ENCODE data around the gene SFXN3. TPM values are rescaled to one million over a fixed set of nuclear protein-coding genes. Genes with fewer than 3 reads are reported as not detected.

SFXN3 gene
- total and polyA plus RNA-seq, 2 of the 13 experiments (the other 11 are each of a cell fraction or from before 2014, with no cell fraction given) = 16.8 to 71.5 TPM

GRCh38 chr10:101032637-101033224 is 1.7 kb downstream of the SFXN3 start (continued):
- TF ChIP-seq, protein P1, sequence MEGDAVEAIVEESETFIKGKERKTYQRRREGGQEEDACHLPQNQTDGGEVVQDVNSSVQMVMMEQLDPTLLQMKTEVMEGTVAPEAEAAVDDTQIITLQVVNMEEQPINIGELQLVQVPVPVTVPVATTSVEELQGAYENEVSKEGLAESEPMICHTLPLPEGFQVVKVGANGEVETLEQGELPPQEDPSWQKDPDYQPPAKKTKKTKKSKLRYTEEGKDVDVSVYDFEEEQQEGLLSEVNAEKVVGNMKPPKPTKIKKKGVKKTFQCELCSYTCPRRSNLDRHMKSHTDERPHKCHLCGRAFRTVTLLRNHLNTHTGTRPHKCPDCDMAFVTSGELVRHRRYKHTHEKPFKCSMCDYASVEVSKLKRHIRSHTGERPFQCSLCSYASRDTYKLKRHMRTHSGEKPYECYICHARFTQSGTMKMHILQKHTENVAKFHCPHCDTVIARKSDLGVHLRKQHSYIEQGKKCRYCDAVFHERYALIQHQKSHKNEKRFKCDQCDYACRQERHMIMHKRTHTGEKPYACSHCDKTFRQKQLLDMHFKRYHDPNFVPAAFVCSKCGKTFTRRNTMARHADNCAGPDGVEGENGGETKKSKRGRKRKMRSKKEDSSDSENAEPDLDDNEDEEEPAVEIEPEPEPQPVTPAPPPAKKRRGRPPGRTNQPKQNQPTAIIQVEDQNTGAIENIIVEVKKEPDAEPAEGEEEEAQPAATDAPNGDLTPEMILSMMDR (CRISPR knock-in tag; IDR thresholded peaks at IDR 0.05) = no peak
- TF ChIP-seq ZNF256 (CRISPR knock-in tag; conservative IDR thresholded peaks at IDR 0.05) = no peak
- no peak for TF ChIP-seq CEBPZ (IDR thresholded peaks at IDR 0.05; ENCODE audit: low read length)
- TF ChIP-seq ZFP36 (IDR thresholded peaks at IDR 0.05; ENCODE audit: borderline replicate concordance, low read depth, low read length, partially characterized antibody) = no peak
- no peak for TF ChIP-seq ZZZ3 (CRISPR knock-in tag; IDR thresholded peaks at IDR 0.05; ENCODE audit: borderline replicate concordance)
- TF ChIP-seq ZBTB34 (CRISPR knock-in tag; IDR thresholded peaks at IDR 0.05) = no peak
- TF ChIP-seq ZNF296 (CRISPR knock-in tag; conservative IDR thresholded peaks at IDR 0.05) = no peak
- no peak for TF ChIP-seq BCL6 (CRISPR knock-in tag; IDR thresholded peaks at IDR 0.05)
- no peak for TF ChIP-seq ZNF75D (CRISPR knock-in tag; IDR thresholded peaks at IDR 0.05; ENCODE audit: borderline replicate concordance)
- TF ChIP-seq, protein P2, sequence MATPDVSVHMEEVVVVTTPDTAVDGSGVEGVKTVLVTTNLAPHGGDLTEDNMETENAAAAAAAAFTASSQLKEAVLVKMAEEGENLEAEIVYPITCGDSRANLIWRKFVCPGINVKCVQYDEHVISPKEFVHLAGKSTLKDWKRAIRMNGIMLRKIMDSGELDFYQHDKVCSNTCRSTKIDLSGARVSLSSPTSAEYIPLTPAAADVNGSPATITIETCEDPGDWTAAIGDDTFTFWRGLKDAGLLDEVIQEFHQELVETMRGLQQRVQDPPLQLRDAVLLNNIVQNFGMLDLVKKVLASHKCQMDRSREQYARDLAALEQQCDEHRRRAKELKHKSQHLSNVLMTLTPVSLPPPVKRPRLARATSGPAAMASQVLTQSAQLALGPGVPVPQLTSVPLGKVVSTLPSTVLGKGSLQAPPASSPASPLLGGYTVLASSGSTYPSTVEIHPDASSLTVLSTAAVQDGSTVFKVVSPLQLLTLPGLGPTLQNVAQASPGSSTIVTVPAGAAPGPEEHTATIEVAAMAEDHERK (CRISPR knock-in tag; IDR thresholded peaks at IDR 0.05; ENCODE audit: low read depth) = no peak
- TF ChIP-seq SIN3A (IDR thresholded peaks at IDR 0.05; ENCODE audit: borderline replicate concordance, low read depth, low read length) = no peak
- no peak for TF ChIP-seq YY1 (IDR thresholded peaks at IDR 0.05; ENCODE audit: insufficient read depth, insufficient replicate concordance, low read depth, low read length)
- no peak; the same call in 1 of the 2 replicates for TF ChIP-seq SPEN (CRISPR knock-in tag; IDR thresholded peaks at IDR 0.05; ENCODE audit: low read depth)
- no peak for TF ChIP-seq ZNF713 (CRISPR knock-in tag; IDR thresholded peaks at IDR 0.05)
- no peak for TF ChIP-seq HNRNPLL (IDR thresholded peaks at IDR 0.05; ENCODE audit: low read depth, low read length, poor library complexity, severe bottlenecking)
- no peak for TF ChIP-seq NFRKB (IDR thresholded peaks at IDR 0.05)
- TF ChIP-seq SMAD1 (CRISPR knock-in tag; IDR thresholded peaks at IDR 0.05; ENCODE audit: borderline replicate concordance, low read depth) = no peak
- TF ChIP-seq ZNF605 (CRISPR knock-in tag; IDR thresholded peaks at IDR 0.05) = no peak
- TF ChIP-seq MZF1 (CRISPR knock-in tag; IDR thresholded peaks at IDR 0.05; ENCODE audit: borderline replicate concordance) = no peak
